GM06990 (cell line): ENCODE measurements around the gene CCDC196.

ENCODE experiments used
- DNase-seq: peaks from one replicate; pipeline ENCODE4 v3.0.0-alpha.2; 2011; ENCODE audit not compliant: insufficient read length; ENCODE audit errors: extremely low read depth
- H3K27me3 ChIP-seq: replicated peaks from 2 replicates; pipeline ENCODE4 v1.6.0; 2011; ENCODE audit warnings: low read length; ENCODE audit not compliant: control insufficient read depth, insufficient read depth
- H3K36me3 ChIP-seq: 2 replicates; pipeline ENCODE4 v1.5.1; 2011; ENCODE audit warnings: low read length; ENCODE audit not compliant: control insufficient read depth, insufficient read depth
- H3K4me3 ChIP-seq: replicated peaks from 2 replicates; pipeline ENCODE4 v1.5.1; 2011; ENCODE audit warnings: low read depth, mild to moderate bottlenecking, control low read depth, low read length
- CTCF ChIP-seq: IDR thresholded peaks from 2 replicates; pipeline ENCODE4 v1.5.1; 2011; ENCODE audit warnings: low read length, control low read depth, mild to moderate bottlenecking, inconsistent platforms; ENCODE audit not compliant: insufficient read depth, poor library complexity, severe bottlenecking

Gene CCDC196

DNA sequence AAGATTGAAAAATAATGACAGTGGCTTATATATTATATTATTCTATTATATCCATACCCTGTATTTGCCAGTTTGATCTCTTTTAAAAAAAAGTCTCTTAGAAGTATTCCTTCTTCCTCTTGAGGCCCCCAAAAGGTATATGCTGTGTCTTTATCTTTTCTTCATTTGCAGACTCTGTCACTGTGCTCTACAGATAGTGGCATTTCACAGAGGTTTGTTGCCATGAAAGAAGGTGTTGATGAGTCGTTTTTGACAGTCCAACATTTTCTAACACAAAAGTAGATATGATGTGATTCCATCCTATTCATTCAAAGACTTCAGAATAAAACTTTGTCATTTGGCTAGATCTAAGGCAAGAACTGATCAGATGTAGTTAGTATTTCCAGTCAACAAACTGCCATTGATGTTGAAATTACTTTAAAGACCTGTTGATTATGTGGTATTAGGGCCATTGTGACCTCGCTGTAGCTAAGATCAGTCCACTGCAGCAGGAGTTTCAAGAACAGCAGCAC, at the start of gene CCDC196:
Gene CCDC196, plus strand, starts transcription at position 462 of the 512 bp plus-strand sequence. CDS start 132 bp downstream, outside the sequence.
- H3K4me3 ChIP-seq, result no peak within 1 kb of the TSS
- TF ChIP-seq CTCF, result no peak
- no peaks in the 10 kb centered on the region for H3K27me3 ChIP-seq
- H3K36me3 ChIP-seq, result no peaks in the 10 kb centered on the region
- no peak for DNase-seq

DNA sequence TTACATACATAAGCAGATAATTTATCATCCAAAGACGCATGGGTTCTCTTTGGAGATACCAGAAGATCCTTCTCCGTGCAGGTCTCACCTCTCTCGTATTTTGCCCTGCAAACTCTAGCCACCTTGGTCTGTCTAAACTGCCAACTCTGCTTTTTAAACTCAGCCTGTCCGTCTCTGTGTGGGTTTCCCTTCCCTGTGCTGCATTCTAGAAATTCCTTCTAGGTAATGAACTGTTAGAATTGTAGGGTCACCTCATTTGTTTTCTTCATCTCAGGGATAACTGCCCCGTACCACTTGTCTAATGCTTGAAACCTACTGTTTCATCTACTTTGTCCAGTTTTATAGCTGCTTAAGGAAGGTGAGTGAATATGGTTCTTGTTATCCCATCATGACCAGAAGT, 45.4 kb upstream of the CCDC196 start:
- Histone ChIP-seq H3K27me3 (no peaks in the 10 kb centered on the region), H3K36me3 (no peaks in the 10 kb centered on the region), H3K4me3 (no peak overlapping the region)
- no peak for DNase-seq
- no peak for TF ChIP-seq CTCF

- no peak for TF ChIP-seq CTCF
- no peaks in the 10 kb centered on the region for H3K27me3 ChIP-seq
- no peak for DNase-seq
- no peaks in the 10 kb centered on the region for H3K36me3 ChIP-seq
- no peak overlapping the region for H3K4me3 ChIP-seq
Measured at GRCh38 chr14:66442953-66443571, 43.1 kb upstream of the CCDC196 start.

DNA sequence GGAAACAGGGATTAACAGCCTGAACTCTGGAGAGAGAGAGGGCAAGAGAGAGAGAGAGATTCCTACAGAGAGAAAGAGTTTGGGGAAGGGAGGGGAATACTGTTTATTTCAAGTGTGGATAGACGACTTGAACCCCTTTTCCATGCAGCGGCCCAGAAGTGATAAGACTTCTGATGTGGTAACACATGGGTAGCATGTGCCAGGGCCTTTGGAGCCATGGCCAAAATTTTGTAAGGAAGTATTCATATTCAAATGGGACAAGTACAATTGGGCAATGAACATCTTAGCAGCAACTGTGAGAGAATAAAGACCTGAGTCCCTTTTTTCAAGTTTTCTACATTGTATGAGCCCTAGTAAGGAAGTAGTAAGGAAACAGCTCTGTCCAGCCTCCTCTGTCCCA, 42.4 kb upstream of the CCDC196 start:
- H3K4me3 ChIP-seq, result no peak overlapping the region
- no peak for DNase-seq
- no peaks in the 10 kb centered on the region for H3K27me3 ChIP-seq
- H3K36me3 ChIP-seq, result no peaks in the 10 kb centered on the region
- TF ChIP-seq CTCF, result no peak

DNA sequence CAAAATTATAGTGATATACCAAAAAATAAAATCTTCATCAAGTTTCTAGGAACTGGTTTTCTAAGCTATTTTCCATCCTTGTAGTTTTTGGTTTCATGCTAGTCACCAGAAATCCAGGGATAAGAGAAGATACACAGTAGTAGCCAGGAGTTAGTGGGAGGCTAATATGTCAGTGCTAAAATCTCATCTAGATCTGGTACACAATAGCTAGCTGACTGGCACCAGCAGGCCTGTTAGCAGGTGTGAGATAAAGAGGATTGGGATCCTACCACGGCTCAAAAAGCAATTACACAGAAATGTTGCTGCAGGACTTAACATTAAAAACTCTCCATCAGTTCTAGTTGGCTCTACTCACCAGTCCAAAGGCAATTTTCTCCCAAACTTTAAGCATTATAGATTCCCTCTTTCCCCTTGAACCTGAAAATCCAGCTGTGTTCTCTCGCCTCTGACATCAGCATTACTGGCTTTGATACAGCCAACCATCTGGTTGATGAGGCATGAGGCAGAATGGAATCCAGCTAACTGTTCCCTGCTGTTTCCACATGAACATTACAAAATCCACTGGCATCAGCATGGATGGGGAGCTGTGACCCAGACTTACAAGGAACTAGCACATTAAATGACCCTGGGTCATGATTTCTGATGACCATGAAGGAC, 41.8 kb upstream of the CCDC196 start:
- TF ChIP-seq CTCF, result no peak
- Histone ChIP-seq H3K36me3 (no peaks in the 10 kb centered on the region), H3K4me3 (no peak overlapping the region), H3K27me3 (no peaks in the 10 kb centered on the region)
- DNase-seq, result no peak

DNA sequence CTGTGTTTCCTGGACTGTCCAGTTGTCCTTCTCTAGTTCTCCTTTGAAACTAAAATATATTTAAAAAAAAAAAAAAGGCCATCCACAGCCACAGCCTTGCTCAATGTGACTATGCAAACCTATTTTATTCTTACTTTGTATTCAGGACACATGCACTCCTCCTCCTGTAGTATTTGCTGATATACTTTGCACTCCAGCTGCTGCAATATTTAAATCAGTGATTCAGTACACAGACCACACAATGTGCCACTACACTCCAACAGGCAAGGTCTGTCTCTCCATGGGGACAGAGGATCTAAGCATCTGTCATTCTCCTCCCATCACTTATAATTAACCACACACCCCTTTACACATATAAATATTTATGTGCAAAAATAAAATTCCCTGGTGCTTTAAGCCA, 40.2 kb upstream of the CCDC196 start:
- DNase-seq, result no peak
- H3K4me3 ChIP-seq, result no peak overlapping the region

More for the DNA sequence above, 40.2 kb upstream of the CCDC196 start:
- Histone ChIP-seq H3K36me3 (no peaks in the 10 kb centered on the region), H3K27me3 (no peaks in the 10 kb centered on the region)
- TF ChIP-seq CTCF, result no peak
